Uterus (tissue), 4 donors: Measurements from ENCODE around the gene B3GALT2. TPM values are rescaled to one million over a fixed set of nuclear protein-coding genes. Genes with fewer than 3 reads are reported as not detected.
"Not testable (repeated sequence)": the region's sequence is repeated elsewhere in the genome, so short reads cannot be mapped to it uniquely, and the experiment has no call there.

Experiments used
- DNase-seq, 2 donors: peaks; one replicate each; pipeline ENCODE4 v3.0.0-alpha.2; 2019 to 2020
- H3K27ac ChIP-seq, 2 donors: fragments of 200-600 bp; sonication (generic); 1 replicate in 1 of 2; 2 replicates in 1 of 2; pipeline ENCODE4 v1.5.1; 2016 to 2018
- H3K27me3 ChIP-seq, 2 donors: fragments of 200-600 bp; sonication (generic); one replicate each; pipeline ENCODE4 v1.5.1; 2018 to 2019; ENCODE audit warnings: control low read depth in 1 of 2
- H3K36me3 ChIP-seq, 2 donors: fragments of 200-600 bp; sonication (generic); one replicate each; pipeline ENCODE4 v1.5.1; 2019; ENCODE audit warnings: control low read depth in 1 of 2
- H3K4me1 ChIP-seq, 2 donors: fragments of 200-600 bp; sonication (generic); one replicate each; pipeline ENCODE4 v1.5.1; 2018 to 2019; ENCODE audit warnings: control low read depth in 1 of 2
- H3K4me3 ChIP-seq, 2 donors: fragments of 200-600 bp; sonication (generic); 1 replicate in 1 of 2; 2 replicates in 1 of 2; pipeline ENCODE4 v1.5.1; 2018 to 2019; ENCODE audit warnings: mild to moderate bottlenecking in 1 of 2
- H3K9me3 ChIP-seq, 2 donors: fragments of 200-600 bp; sonication (generic); one replicate each; pipeline ENCODE4 v1.5.1; 2019; ENCODE audit warnings: control low read depth in 1 of 2
- POLR2A ChIP-seq, 2 donors: fragments of 450-650 bp; IDR thresholded peaks; one replicate each; pipeline ENCODE4 v1.6.1; 2016; ENCODE audit warnings: antibody characterized with exemption in 2 of 2, mild to moderate bottlenecking in 1 of 2, moderate library complexity in 1 of 2
- intact Hi-C: fragments of 100-400 bp; cut with DNase I; formaldehyde crosslinking; loops from one replicate; pipeline ENCODE4 v1.15.1; 2023; ENCODE audit warnings: low total_unique reads
- total RNA-seq, 4 donors: library from RNA; depleted of rRNA in 3 of 4; stranded (reverse); fragments of >200 nt in 3 of 4; gene quantifications; one replicate each; pipeline versions ENCODE4 v1.1.0 to v1.2.4, GENCODE V29; 2014 to 2023
- TF ChIP-seq, protein P1 (sequence below), 4 experiments: fragments of 200-600 bp in 2 of 4; fragments of 450-650 bp in 2 of 4; sonication (generic) in 2 of 4; IDR thresholded peaks; one replicate each; pipeline ENCODE4 v1.5.1; 2016 to 2019; ENCODE audit warnings: antibody characterized with exemption in 4 of 4, mild to moderate bottlenecking in 2 of 4, moderate library complexity in 1 of 4
- donor health status: DM: yes; HTN: yes; CAD: no.

The B3GALT2 gene, protein sequence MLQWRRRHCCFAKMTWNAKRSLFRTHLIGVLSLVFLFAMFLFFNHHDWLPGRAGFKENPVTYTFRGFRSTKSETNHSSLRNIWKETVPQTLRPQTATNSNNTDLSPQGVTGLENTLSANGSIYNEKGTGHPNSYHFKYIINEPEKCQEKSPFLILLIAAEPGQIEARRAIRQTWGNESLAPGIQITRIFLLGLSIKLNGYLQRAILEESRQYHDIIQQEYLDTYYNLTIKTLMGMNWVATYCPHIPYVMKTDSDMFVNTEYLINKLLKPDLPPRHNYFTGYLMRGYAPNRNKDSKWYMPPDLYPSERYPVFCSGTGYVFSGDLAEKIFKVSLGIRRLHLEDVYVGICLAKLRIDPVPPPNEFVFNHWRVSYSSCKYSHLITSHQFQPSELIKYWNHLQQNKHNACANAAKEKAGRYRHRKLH
- 1 to 10 TPM in 1 of 4 donors, under 1 TPM in 1, not detected in 2; 0.21 to 4.1 TPM for total RNA-seq

DNA sequence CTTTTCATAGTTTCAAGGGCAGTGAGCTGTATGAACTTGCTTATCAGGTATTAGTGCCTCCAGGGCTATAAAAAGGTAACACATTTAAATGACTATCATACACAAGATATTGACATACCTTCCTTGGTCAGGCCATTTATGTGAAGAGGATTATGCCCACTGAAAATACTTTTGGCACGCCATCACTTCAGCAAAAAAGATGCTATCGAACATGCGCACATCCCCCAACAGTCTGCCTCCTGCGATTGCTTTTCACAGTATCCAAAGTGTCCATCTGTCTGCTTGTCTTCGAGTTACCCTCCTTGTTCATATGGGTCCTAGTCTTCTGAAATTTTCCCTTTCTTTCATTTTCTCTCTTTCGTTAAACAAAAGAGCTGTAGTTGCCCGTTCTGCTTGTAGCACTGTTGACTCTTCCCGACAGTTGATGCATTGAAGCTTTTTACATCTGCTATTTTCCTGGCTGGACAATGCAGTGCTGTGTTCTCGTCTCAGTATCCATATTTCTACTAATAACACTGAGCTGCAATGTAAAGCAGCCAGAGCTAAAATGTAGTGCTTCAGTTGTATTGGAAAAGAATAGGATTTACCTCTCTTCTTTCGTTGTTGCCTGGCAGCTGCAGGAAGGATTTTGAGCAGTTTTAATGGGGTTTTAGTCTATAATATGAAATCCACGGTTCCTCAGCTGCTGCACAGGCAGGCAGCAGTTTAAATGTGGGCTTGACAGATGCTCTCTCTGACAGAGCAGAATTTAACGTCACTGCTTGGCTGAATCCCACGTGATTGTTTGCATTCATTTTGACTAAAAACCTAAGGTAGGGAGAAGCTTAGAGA lies at the start of gene B3GALT2:
Gene B3GALT2, minus strand, starts transcription at position 713 of the 831 bp plus-strand sequence. CDS start 5,051 bp downstream, outside the sequence.
- Histone ChIP-seq H3K4me1 (peaks cover 0 to 17% of the 10 kb centered on the region in 2 donors), H3K27me3 (no peaks in the 10 kb centered on the region), H3K36me3 (no peaks in the 10 kb centered on the region), H3K27ac (peak within 1 kb of the TSS; percentile 21 to 35), H3K4me3 (peak within 1 kb of the TSS in 1 of 2 donors; percentile 32), H3K9me3 (no peaks in the 10 kb centered on the region)
- DNase-seq, result no peak
- TF ChIP-seq POLR2A (IDR thresholded peaks at IDR 0.05), result no peak
- TF ChIP-seq, protein P1, sequence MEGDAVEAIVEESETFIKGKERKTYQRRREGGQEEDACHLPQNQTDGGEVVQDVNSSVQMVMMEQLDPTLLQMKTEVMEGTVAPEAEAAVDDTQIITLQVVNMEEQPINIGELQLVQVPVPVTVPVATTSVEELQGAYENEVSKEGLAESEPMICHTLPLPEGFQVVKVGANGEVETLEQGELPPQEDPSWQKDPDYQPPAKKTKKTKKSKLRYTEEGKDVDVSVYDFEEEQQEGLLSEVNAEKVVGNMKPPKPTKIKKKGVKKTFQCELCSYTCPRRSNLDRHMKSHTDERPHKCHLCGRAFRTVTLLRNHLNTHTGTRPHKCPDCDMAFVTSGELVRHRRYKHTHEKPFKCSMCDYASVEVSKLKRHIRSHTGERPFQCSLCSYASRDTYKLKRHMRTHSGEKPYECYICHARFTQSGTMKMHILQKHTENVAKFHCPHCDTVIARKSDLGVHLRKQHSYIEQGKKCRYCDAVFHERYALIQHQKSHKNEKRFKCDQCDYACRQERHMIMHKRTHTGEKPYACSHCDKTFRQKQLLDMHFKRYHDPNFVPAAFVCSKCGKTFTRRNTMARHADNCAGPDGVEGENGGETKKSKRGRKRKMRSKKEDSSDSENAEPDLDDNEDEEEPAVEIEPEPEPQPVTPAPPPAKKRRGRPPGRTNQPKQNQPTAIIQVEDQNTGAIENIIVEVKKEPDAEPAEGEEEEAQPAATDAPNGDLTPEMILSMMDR (IDR thresholded peaks at IDR 0.05), result no peak
- intact Hi-C loops, result no loop called here

DNA sequence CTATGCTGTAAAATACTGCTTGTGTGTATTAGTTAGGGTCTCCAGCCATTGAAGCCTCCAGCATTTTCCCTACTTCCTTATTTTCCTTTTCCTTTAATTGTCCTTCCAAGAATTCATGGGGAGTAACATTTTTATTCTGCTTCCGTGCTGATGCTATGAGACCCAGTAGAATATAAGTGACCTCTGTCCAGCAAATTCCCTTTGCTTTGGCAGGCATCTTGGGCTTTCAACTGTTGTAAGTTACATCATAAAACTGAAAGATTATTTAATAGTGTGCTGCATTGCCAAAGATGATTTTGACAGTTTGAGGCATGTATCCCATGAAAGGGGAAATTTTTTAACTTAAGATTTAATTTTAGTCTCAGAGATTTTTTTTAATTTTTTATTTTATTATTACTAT lies 48.1 kb upstream of the B3GALT2 start:
- H3K27ac ChIP-seq, result no peak overlapping the region
- no peaks in the 10 kb centered on the region for H3K9me3 ChIP-seq
- intact Hi-C loops, result no loop called here
- no peak overlapping the region for H3K4me3 ChIP-seq
- H3K4me1 ChIP-seq, result no peaks in the 10 kb centered on the region
- no peak for DNase-seq
- no peaks in the 10 kb centered on the region for H3K27me3 ChIP-seq
- no peaks in the 10 kb centered on the region for H3K36me3 ChIP-seq
- TF ChIP-seq POLR2A (IDR thresholded peaks at IDR 0.05), result no peak
- TF ChIP-seq, protein P1 (IDR thresholded peaks at IDR 0.05), result no peak

DNA sequence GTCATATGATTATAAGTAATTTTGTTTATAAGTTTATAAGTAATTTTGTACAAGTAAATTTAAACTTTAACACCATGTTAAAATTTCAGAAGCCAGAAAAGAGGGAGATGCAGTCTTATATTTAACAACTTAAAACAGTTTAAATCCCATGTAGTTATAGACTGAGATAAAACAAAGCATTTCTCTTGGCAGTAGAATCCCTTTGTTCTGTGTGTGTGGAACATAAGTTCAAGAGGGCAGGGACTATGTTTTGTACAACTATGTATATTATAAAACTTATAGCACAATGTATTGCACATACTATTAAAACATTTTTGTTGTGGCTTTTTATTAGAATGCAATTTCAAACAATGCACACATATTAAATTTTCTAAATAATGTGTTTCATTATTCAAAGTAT lies 44.7 kb upstream of the B3GALT2 start:
- H3K36me3 ChIP-seq, H3K4me1 ChIP-seq, intact Hi-C loops, H3K27ac ChIP-seq, DNase-seq, H3K4me3 ChIP-seq, H3K9me3 ChIP-seq, H3K27me3 ChIP-seq: not testable (repeated sequence)

DNA sequence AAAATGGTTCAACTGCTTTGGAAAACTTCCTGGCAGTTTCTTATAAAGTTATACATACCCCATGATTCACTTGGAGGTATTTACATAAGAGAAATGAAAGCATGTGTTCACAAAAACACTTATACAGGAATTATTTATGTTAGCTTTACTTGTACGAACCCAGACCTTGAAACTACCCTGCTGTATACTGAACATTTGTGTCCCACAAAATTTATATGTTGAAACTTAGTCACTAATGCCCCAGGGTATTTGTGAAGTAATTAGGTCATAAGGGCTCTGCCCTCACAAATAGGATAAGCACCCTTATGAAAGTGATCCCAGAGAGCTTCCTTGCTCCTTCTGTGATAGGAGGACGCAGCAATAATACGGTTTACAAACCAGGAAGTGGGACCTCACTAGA lies 42.7 kb upstream of the B3GALT2 start:
- H3K36me3 ChIP-seq, result no peaks in the 10 kb centered on the region
- TF ChIP-seq, protein P1 (IDR thresholded peaks at IDR 0.05), result no peak
- TF ChIP-seq POLR2A (IDR thresholded peaks at IDR 0.05), result no peak
- no peaks in the 10 kb centered on the region for H3K9me3 ChIP-seq
- H3K27me3 ChIP-seq, result no peaks in the 10 kb centered on the region
- no peak overlapping the region for H3K27ac ChIP-seq
- DNase-seq, result no peak
- intact Hi-C loops, result no loop called here
- H3K4me3 ChIP-seq, result no peak overlapping the region
- no peaks in the 10 kb centered on the region for H3K4me1 ChIP-seq

DNA sequence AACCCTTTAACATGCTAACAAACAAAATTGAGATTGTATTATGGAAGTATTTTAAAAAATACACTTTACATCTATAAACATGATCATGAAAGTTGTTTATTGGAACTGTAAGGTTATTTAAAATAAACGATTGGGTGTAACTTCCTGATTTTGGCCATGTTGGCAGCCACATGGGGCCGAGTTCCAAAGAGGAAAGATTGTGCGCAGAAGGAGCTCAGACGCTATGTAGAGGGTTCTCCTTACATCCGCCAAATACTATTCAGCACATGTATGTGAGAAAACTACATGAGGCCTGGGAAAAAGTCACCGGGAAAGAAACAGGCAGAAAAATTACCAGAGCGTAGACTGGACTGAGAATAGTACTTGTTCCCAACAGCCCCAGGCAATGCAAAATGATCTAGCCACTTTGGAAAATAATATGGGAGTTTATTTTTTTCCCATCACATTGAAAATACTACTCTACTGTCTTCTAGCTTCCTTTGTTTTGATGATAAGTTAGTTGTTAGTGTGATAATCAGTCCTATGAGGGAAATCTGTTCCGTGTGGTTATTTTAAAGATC lies 35.7 kb upstream of the B3GALT2 start:
- TF ChIP-seq, protein P1 (IDR thresholded peaks at IDR 0.05), result no peak
- TF ChIP-seq POLR2A (IDR thresholded peaks at IDR 0.05), result no peak
- Histone ChIP-seq H3K4me1 (no peaks in the 10 kb centered on the region), H3K9me3 (no peaks in the 10 kb centered on the region), H3K27ac (no peak overlapping the region), H3K27me3 (no peaks in the 10 kb centered on the region), H3K36me3 (no peaks in the 10 kb centered on the region), H3K4me3 (no peak overlapping the region)
- intact Hi-C loops, result no loop called here
- DNase-seq, result no peak
